Left kidney (tissue), 2 donors: ENCODE data around the gene GLIS1. TPM values are rescaled to one million over a fixed set of nuclear protein-coding genes. Genes with fewer than 3 reads are reported as not detected.

Experiments used
- DNase-seq: peaks from one replicate; pipeline ENCODE4 v3.0.0-alpha.2; 2013
- polyA plus RNA-seq: library from polyadenylated mRNA; unstranded; fragments of 120-200 nt; gene quantifications from one replicate; pipeline ENCODE4 v1.2.1, GENCODE V29; 2013; ENCODE audit not compliant: insufficient read length

The GLIS1 gene
- polyA plus RNA-seq, 1 donor: 2.5 TPM

- DNase-seq: no peak
Measured at GRCh38 chr1:53717025-53717804, 21.7 kb downstream of the GLIS1 start.

- DNase-seq: no peak
Measured at GRCh38 chr1:53716150-53716549, 22.8 kb downstream of the GLIS1 start.

GRCh38 chr1:53715478-53715877, 23.5 kb downstream of the GLIS1 start:
- no peak for DNase-seq

GRCh38 chr1:53712276-53712675, 26.7 kb downstream of the GLIS1 start:
- no peak for DNase-seq

GRCh38 chr1:53710584-53710983, 28.4 kb downstream of the GLIS1 start:
- DNase-seq: no peak

GRCh38 chr1:53708687-53709086, 30.3 kb downstream of the GLIS1 start:
- DNase-seq: no peak

GRCh38 chr1:53706356-53706755, 32.6 kb downstream of the GLIS1 start:
- DNase-seq: no peak

- DNase-seq: no peak
Measured at GRCh38 chr1:53705446-53706096, 33.4 kb downstream of the GLIS1 start.

- DNase-seq: no peak
Measured at GRCh38 chr1:53704804-53705445, 34.0 kb downstream of the GLIS1 start.

- no peak for DNase-seq
Measured at GRCh38 chr1:53704304-53704703, 34.7 kb downstream of the GLIS1 start.

GRCh38 chr1:53703174-53703573, 35.8 kb downstream of the GLIS1 start:
- no peak for DNase-seq

GRCh38 chr1:53702341-53702740, 36.6 kb downstream of the GLIS1 start:
- DNase-seq: no peak

- no peak for DNase-seq
Measured at GRCh38 chr1:53700776-53701175, 38.2 kb downstream of the GLIS1 start.

GRCh38 chr1:53699981-53700380, 39.0 kb downstream of the GLIS1 start:
- no peak for DNase-seq

GRCh38 chr1:53698384-53698980, 40.5 kb downstream of the GLIS1 start:
- DNase-seq: no peak

- no peak for DNase-seq
Measured at GRCh38 chr1:53697721-53698383, 41.1 kb downstream of the GLIS1 start.

- DNase-seq: no peak
Measured at GRCh38 chr1:53696990-53697389, 42.0 kb downstream of the GLIS1 start.

GRCh38 chr1:53696571-53696970, 42.4 kb downstream of the GLIS1 start:
- DNase-seq: no peak

GRCh38 chr1:53696051-53696450, 42.9 kb downstream of the GLIS1 start:
- no peak for DNase-seq

- DNase-seq: no peak
Measured at GRCh38 chr1:53695116-53695515, 43.8 kb downstream of the GLIS1 start.

GRCh38 chr1:53694718-53695091, 44.3 kb downstream of the GLIS1 start:
- DNase-seq: no peak
